IMR-90 (cell line): ENCODE data around the gene WDFY1. TPM values are rescaled to one million over a fixed set of nuclear protein-coding genes. Genes with fewer than 3 reads are reported as not detected.

ENCODE experiments used
- ATAC-seq: fragments of 200-7000 bp; cut with Tn5 transposase; 2 replicates; pipeline ENCODE4 v1.9.1; 2020; ENCODE audit warnings: low read depth, mild to moderate bottlenecking, moderate library complexity
- BruUV-seq: library from RNA; stranded (reverse); fragments of 400-500 nt; replicated peaks from 2 replicates; lab custom pipeline; 2021; lab: Mats Ljungman, UMichigan
- CTCF ChIA-PET: fragments of 300-600 bp; formaldehyde crosslinking; extraction: SDS; loops from one replicate; lab custom pipeline; 2021; ENCODE audit warnings: antibody characterized with exemption; lab: Yijun Ruan, JAX
- POLR2A ChIA-PET: fragments of 300-600 bp; sonication (Branson Sonifier 250); formaldehyde crosslinking; loops from one replicate; lab custom pipeline; 2022; ENCODE audit warnings: antibody characterized with exemption; ENCODE audit not compliant: unreplicated experiment; lab: Charles Lee
- DNase-seq: peaks from one replicate; pipeline ENCODE4 v3.0.0; 2013
- H2AFZ ChIP-seq: replicated peaks from 2 replicates; pipeline ENCODE3; 2013; ENCODE audit warnings: low read length, mild to moderate bottlenecking; ENCODE audit not compliant: poor library complexity
- H2AK5ac ChIP-seq: 2 replicates; pipeline ENCODE4 v1.6.1; 2013; ENCODE audit warnings: low read depth, low read length, inconsistent platforms
- H2AK9ac ChIP-seq: replicated peaks from 2 replicates; pipeline ENCODE3; 2013; ENCODE audit warnings: mild to moderate bottlenecking, low read depth, low read length, moderate library complexity; ENCODE audit not compliant: poor library complexity
- H2BK120ac ChIP-seq: 2 replicates; pipeline ENCODE4 v1.6.1; 2013; ENCODE audit warnings: low read depth, low read length, inconsistent platforms
- H2BK15ac ChIP-seq: 3 replicates; pipeline ENCODE4 v1.6.1; 2013; ENCODE audit warnings: low read depth, low read length, inconsistent platforms
- H2BK20ac ChIP-seq: 2 replicates; pipeline ENCODE4 v1.6.1; 2013; ENCODE audit warnings: low read depth, mild to moderate bottlenecking, inconsistent platforms, low read length, moderate library complexity
- H2BK5ac ChIP-seq: 2 replicates; pipeline ENCODE4 v1.6.1; 2013; ENCODE audit warnings: mild to moderate bottlenecking, low read depth, low read length, inconsistent platforms; ENCODE audit not compliant: poor library complexity, severe bottlenecking
- H3K14ac ChIP-seq: replicated peaks from 2 replicates; pipeline ENCODE4 v1.6.1; 2013; ENCODE audit warnings: low read depth, low read length, inconsistent platforms
- H3K18ac ChIP-seq: 2 replicates; pipeline ENCODE4 v1.6.1; 2013; ENCODE audit warnings: low read depth, low read length, control low read depth
- H3K23ac ChIP-seq: 2 replicates; pipeline ENCODE4 v1.6.1; 2013; ENCODE audit warnings: low read depth, low read length, inconsistent platforms
- H3K27ac ChIP-seq: 2 replicates; pipeline ENCODE4 v1.5.1; 2013; ENCODE audit warnings: mild to moderate bottlenecking, control low read depth, low read length; ENCODE audit not compliant: insufficient read depth
- H3K27me3 ChIP-seq: 2 replicates; pipeline ENCODE4 v1.6.1; 2013; ENCODE audit warnings: low read length; ENCODE audit not compliant: control insufficient read depth, insufficient read depth
- H3K36me3 ChIP-seq: 2 replicates; pipeline ENCODE4 v1.6.1; 2013; ENCODE audit warnings: low read length, mixed read lengths; ENCODE audit not compliant: control insufficient read depth, insufficient read depth
- H3K4ac ChIP-seq: 2 replicates; pipeline ENCODE4 v1.6.1; 2013; ENCODE audit warnings: low read depth, low read length, inconsistent platforms
- H3K4me1 ChIP-seq: 2 replicates; pipeline ENCODE4 v1.6.1; 2013; ENCODE audit warnings: low read length, mixed read lengths; ENCODE audit not compliant: control insufficient read depth, insufficient read depth
- H3K4me2 ChIP-seq: 2 replicates; pipeline ENCODE4 v1.6.1; 2013; ENCODE audit warnings: low read depth, mild to moderate bottlenecking, control low read depth, low read length, moderate library complexity
- H3K4me3 ChIP-seq: 2 replicates; pipeline ENCODE4 v1.5.1; 2013; ENCODE audit warnings: low read depth, mild to moderate bottlenecking, control low read depth, low read length, moderate library complexity; ENCODE audit not compliant: insufficient read depth
- H3K56ac ChIP-seq: 2 replicates; pipeline ENCODE4 v1.6.1; 2013; ENCODE audit warnings: low read length, inconsistent platforms; ENCODE audit not compliant: insufficient read depth; ENCODE audit errors: extremely low read depth
- H3K79me1 ChIP-seq, 2 experiments: 2 replicates each; pipeline ENCODE4 v1.6.1; 2013; ENCODE audit warnings: low read length in 2 of 2, inconsistent platforms in 1 of 2, low read depth in 1 of 2
- H3K9ac ChIP-seq: 2 replicates; pipeline ENCODE4 v1.6.1; 2013; ENCODE audit warnings: low read depth, low read length, control low read depth
- H3K9me1 ChIP-seq: 2 replicates; pipeline ENCODE4 v1.6.1; 2013; ENCODE audit warnings: low read length, inconsistent platforms; ENCODE audit not compliant: insufficient read depth
- H3K9me3 ChIP-seq: 2 replicates; pipeline ENCODE4 v1.6.1; 2013; ENCODE audit warnings: low read length; ENCODE audit not compliant: control insufficient read depth, insufficient read depth
- H4K20me1 ChIP-seq: 2 replicates; pipeline ENCODE4 v1.6.1; 2013; ENCODE audit warnings: low read length, inconsistent platforms; ENCODE audit not compliant: insufficient read depth
- H4K5ac ChIP-seq: 2 replicates; pipeline ENCODE4 v1.6.1; 2013; ENCODE audit warnings: mild to moderate bottlenecking, low read depth, low read length, control low read depth
- H4K8ac ChIP-seq, 2 experiments: 2 replicates each; pipeline ENCODE4 v1.6.1; 2013; ENCODE audit warnings: low read depth in 2 of 2, low read length in 2 of 2, control low read depth in 1 of 2, inconsistent platforms in 1 of 2
- H4K91ac ChIP-seq: 2 replicates; pipeline ENCODE4 v1.6.1; 2013; ENCODE audit warnings: low read depth, low read length, inconsistent platforms; ENCODE audit not compliant: insufficient read depth
- BHLHE40 ChIP-seq: fragments of 150-350 bp; IDR thresholded peaks from 2 replicates; pipeline ENCODE4 v1.6.1; 2016; ENCODE audit warnings: mild to moderate bottlenecking, low read depth, low read length
- CEBPB ChIP-seq: IDR thresholded peaks from 2 replicates; pipeline ENCODE4 v1.6.1; 2012; ENCODE audit warnings: low read depth, low read length, improper control_type of control experiment
- CHD1 ChIP-seq: IDR thresholded peaks from 2 replicates; pipeline ENCODE4 v1.6.1; 2012; ENCODE audit warnings: low read depth, low read length, improper control_type of control experiment
- CTCF ChIP-seq: conservative IDR thresholded peaks from 2 replicates; pipeline ENCODE4 v1.5.1; 2012; ENCODE audit warnings: mild to moderate bottlenecking, low read depth, low read length, improper control_type of control experiment
- ELK1 ChIP-seq: fragments of 150-350 bp; IDR thresholded peaks from 2 replicates; pipeline ENCODE4 v1.6.1; 2016; ENCODE audit warnings: low read depth, mild to moderate bottlenecking, low read length, moderate library complexity, borderline replicate concordance
- FOS ChIP-seq: fragments of 150-350 bp; IDR thresholded peaks from 2 replicates; pipeline ENCODE4 v1.6.1; 2016; ENCODE audit warnings: low read depth, low read length
- MAFK ChIP-seq: IDR thresholded peaks from 2 replicates; pipeline ENCODE4 v1.6.1; 2012; ENCODE audit warnings: low read depth, low read length, improper control_type of control experiment
- MAZ ChIP-seq: IDR thresholded peaks from 2 replicates; pipeline ENCODE4 v1.6.1; 2012; ENCODE audit warnings: low read depth, mild to moderate bottlenecking, low read length, improper control_type of control experiment, moderate library complexity, borderline replicate concordance
- MXI1 ChIP-seq: IDR thresholded peaks from 2 replicates; pipeline ENCODE4 v1.6.1; 2012; ENCODE audit warnings: low read depth, mild to moderate bottlenecking, low read length, moderate library complexity, borderline replicate concordance
- NFE2L2 ChIP-seq: fragments of 150-350 bp; IDR thresholded peaks from 2 replicates; pipeline ENCODE4 v1.6.1; 2016; ENCODE audit warnings: low read depth, mild to moderate bottlenecking, low read length
- POLR2A ChIP-seq: IDR thresholded peaks from 2 replicates; pipeline ENCODE4 v1.6.1; 2012; ENCODE audit warnings: mild to moderate bottlenecking, low read depth, low read length
- RAD21 ChIP-seq: IDR thresholded peaks from 2 replicates; pipeline ENCODE4 v1.6.1; 2012; ENCODE audit warnings: low read length, improper control_type of control experiment
- RCOR1 ChIP-seq: IDR thresholded peaks from 2 replicates; pipeline ENCODE4 v1.6.1; 2012; ENCODE audit warnings: mild to moderate bottlenecking, low read length, improper control_type of control experiment; ENCODE audit not compliant: insufficient replicate concordance
- RFX5 ChIP-seq: IDR thresholded peaks from 2 replicates; pipeline ENCODE4 v1.8.0; 2012; ENCODE audit warnings: low read depth, mild to moderate bottlenecking, low read length, moderate library complexity
- SMC3 ChIP-seq: fragments of 150-350 bp; IDR thresholded peaks from 2 replicates; pipeline ENCODE4 v1.6.1; 2016; ENCODE audit warnings: low read depth, mild to moderate bottlenecking, antibody characterized with exemption, low read length, moderate library complexity
- USF2 ChIP-seq: fragments of 150-350 bp; IDR thresholded peaks from 2 replicates; pipeline ENCODE4 v1.6.1; 2017; ENCODE audit warnings: mild to moderate bottlenecking, antibody characterized with exemption, low read length, low read depth
- WGBS, 2 experiments: methylation state at CpG; one replicate each; pipeline versions ENCODE4 v1.1.5 to v1.1.7; 2013; ENCODE audit warnings: missing lambda C conversion rate in 2 of 2; ENCODE audit not compliant: insufficient read length in 1 of 2; ENCODE audit errors: extremely low coverage in 2 of 2; 5-methylcytosine and 5-hydroxymethylcytosine counted together
- dilution Hi-C: fragments of 300-500 bp; cut with HindIII; formaldehyde crosslinking; loops from one replicate; pipeline ENCODE4 v1.14.3; 2018; ENCODE audit warnings: low sequenced_read_pairs; ENCODE audit not compliant: unreplicated experiment
- in situ Hi-C: fragments of 300-500 bp; cut with MboI; formaldehyde crosslinking; loops from 3 replicates; pipeline ENCODE4 v1.14.3; 2019; ENCODE audit warnings: low sequenced_read_pairs, inconsistent platforms, mixed read lengths
- intact Hi-C: fragments of 100-400 bp; cut with micrococcal nuclease; formaldehyde crosslinking; loops from 2 replicates; pipeline ENCODE4 v1.10.0; 2022
- polyA plus RNA-seq, 3 experiments: library from polyadenylated mRNA; depleted of rRNA; stranded (reverse); fragments of >200 nt; gene quantifications; 2 replicates each; pipeline ENCODE4 v1.2.3, GENCODE V29; 2012; ENCODE audit warnings: low replicate concordance in 1 of 3
- total RNA-seq: library from RNA; depleted of rRNA; stranded (reverse); fragments of >200 nt; gene quantifications from 2 replicates; pipeline ENCODE4 v1.2.3, GENCODE V29; 2012

WDFY1 gene
- total and polyA plus RNA-seq, 2 of the 4 experiments (the other 2 are of a cell fraction): 35.6 to 93.6 TPM

GRCh38 chr2:223868005-223868404, 77.1 kb downstream of the WDFY1 start:
- dilution Hi-C loops: no loop called here
- Histone ChIP-seq H3K36me3 (peaks cover 8% of the 10 kb centered on the region), H3K23ac (no peak overlapping the region), H2BK15ac (no peak overlapping the region), H3K9ac (no peak overlapping the region), H2BK20ac (no peak overlapping the region), H3K4me1 (peaks cover 2% of the 10 kb centered on the region; the same call in 1 of the 2 replicates), H4K91ac (no peak overlapping the region), H3K4me2 (no peak overlapping the region), H3K27ac (no peak overlapping the region), H2AK9ac (no peak overlapping the region), H3K56ac (no peak overlapping the region), H3K9me3 (no peaks in the 10 kb centered on the region), H3K14ac (no peak overlapping the region), H3K4ac (no peak overlapping the region), H2BK5ac (no peak overlapping the region), H3K18ac (no peak overlapping the region), H4K8ac (no peak overlapping the region), H3K27me3 (no peaks in the 10 kb centered on the region), H4K5ac (no peak overlapping the region), H2AK5ac (no peak overlapping the region), H4K20me1 (no peaks in the 10 kb centered on the region), H3K79me1 (no peaks in the 10 kb centered on the region), H3K4me3 (no peak overlapping the region), H2BK120ac (no peak overlapping the region), H2AFZ (no peak overlapping the region), H3K9me1 (no peaks in the 10 kb centered on the region)
- ChIA-PET POLR2A (no interaction called here), CTCF (interaction anchor here (1.1 kb wide), 1 partner anchor 9 kb away, joined by 3 read pairs; no protein-coding TSS in a partner anchor)
- no TSS peak for BruUV-seq
- ATAC-seq (no peak), DNase-seq (no peak)
- 90% methylated on average over 2 of the region's 3 CpGs; no CpG with 5 or more reads in 1 of the 2 experiments for WGBS, 2 experiments
- intact Hi-C loops: no loop called here
- in situ Hi-C loops: no loop called here
- TF ChIP-seq POLR2A (no peak), CEBPB (no peak), RCOR1 (no peak), NFE2L2 (no peak), RAD21 (no peak), MXI1 (no peak), MAZ (no peak), ELK1 (no peak), RFX5 (no peak), BHLHE40 (no peak), FOS (no peak), MAFK (no peak), USF2 (no peak), CHD1 (no peak), SMC3 (no peak), CTCF (no peak)
